Raji (cell line): Measurements from ENCODE around the gene MAGI2.

Source experiments
- POLR2A ChIP-seq: IDR thresholded peaks from 2 replicates; pipeline ENCODE4 v1.6.1; 2011; ENCODE audit warnings: low read depth, low read length, control low read depth; ENCODE audit not compliant: insufficient read depth

The MAGI2 gene

DNA sequence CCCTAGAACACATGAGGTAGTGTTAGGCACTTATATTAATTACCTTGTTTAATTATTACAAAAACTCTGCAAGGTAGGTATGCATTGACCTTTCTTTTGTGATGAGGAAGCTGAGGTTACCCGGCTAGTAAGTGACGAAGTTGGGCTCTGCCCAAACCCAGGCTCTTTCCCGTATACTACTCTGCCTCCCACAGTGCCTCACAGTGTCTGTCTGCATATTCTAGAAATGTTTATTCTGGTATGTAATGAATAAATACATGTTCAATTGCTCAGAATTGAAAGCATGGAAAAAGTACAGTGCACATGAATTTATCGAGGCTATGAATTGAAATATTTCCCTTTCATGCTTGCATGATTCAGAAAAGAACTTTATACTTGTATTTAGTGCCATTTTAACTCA lies 1350.0 kb downstream of the MAGI2 start:
- no peak for TF ChIP-seq POLR2A

DNA sequence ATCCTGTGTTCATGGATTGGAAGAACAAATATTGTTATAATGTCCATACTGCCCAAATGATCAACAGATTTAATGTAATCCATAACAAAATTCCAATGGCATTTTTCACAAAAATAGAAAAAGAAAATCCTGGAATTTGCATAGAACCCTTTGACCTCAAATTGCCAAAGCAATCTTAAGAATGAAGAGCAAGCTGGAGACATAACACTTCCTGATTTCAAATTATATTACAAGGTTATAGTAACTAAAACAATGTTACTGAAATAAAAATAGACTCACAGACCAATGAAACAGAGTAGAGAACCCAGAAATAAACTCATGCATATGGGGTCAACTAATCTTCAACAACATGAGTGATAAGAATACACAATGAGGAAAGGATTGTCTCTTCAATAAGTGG lies 1352.4 kb downstream of the MAGI2 start:
- no peak for TF ChIP-seq POLR2A

DNA sequence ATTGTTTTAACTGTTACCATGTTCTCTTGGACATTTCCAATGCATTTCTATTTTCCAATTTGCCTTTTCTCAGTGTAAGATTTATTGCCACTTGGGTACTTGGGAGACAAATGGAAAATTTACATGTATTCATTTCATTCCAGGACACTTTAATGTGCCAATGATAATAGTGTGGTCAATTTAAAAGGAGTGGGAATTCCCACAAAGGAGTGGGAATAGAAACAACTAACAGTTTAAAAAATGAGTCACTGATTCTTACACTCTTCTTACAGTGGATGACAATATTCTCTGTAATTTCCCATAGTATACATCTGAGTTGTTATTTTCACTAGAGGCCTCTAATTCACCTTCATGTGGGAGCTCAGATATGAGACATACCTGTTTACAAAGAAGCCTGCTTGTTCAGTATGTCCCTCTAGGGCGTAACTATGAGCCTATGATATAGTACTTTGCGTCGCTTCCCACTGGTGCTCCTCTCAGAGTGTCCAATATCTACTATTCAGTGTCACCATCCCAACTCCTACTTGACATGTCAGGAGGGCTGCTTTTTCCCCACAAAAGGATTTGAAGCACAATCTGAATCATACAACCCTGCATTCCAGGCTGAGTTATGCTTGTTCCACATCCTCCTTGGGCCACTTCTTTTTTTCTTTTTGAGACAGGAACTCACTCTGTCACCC lies 1353.6 kb downstream of the MAGI2 start:
- no peak for TF ChIP-seq POLR2A

DNA sequence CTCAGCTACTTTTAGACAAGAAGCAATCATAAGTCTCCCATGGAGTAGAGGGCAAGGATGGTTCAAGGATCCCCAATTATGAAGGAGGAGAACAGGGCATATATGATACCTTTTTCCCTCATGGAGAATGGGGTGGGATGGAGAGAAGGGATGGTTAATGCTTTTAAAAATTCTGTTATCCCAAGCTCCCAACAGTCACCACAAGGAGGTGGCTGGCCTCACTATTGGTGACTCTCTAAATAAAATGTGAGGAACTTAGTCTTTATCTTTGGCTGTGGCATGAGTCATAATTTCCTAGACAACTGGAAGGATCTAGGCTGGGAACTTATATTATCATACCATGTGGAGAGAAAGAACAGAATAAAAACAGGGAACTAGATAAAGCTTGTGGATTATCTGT lies 1357.9 kb downstream of the MAGI2 start:
- TF ChIP-seq POLR2A: no peak

DNA sequence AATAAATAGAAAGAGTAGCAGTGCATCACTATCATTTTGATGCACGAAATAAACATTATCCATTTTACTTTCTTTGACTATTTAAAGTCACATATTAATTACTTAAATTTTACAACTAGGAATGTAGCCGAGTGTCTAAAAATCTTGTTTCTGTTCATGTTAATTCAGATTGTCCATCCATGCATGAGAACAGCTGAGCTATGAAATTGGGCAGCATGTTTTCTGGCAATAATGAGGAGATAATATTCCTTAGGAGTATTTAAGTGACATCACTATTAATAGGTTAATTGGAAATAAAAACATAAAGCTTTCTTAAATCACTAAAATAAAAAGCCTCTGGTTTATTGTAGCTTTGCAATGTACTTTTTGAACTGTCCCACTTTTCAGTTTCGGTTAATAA lies 1361.1 kb downstream of the MAGI2 start:
- TF ChIP-seq POLR2A: no peak

DNA sequence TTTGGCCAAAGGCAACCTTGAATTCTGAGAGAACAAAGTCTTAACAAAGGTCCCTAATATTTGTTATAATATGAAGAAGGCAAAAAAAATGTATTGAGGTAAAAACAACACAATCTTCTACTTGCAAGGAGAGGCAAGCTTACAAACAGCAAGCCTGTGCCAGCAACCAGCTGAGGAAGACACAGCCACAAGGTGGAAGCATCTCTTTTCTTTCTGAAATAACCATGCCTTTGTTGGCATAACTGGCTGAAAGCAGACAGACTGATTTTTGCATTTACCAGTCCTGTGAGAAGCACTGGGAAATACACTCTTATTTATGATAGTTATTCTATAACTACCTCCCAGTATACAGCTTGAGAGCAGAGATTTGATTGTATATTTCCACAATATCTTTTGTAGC lies 1362.9 kb downstream of the MAGI2 start:
- no peak for TF ChIP-seq POLR2A

DNA sequence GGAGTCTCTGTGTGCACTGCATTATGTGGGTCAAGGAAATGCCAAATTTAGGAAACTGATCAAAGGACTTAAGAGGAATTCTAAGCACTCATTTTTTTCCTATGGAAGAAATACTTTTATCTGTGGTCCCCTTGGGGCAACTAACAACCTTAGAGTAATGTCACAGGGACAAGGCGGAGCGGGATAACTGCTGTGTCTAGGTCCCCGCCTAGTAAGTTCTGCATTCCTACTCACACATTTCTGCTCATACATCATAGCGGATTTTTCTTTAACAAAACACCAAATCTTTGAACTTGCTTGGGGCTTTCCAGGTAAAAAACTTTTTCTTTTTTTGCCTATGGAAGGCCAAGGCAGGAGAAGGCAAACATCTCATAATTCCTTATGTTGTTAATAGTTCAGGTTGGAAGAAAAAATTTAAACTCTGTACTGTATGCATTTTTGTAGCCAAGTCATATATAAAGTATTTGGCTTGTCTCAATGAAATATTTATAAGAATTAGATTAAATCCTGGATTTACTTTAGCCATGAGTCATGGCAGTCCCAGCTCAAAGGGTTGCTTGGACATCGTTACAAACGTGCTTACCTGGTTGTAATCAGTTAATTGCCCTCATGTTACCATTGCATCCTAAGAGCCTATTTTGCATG lies 1369.9 kb downstream of the MAGI2 start:
- no peak for TF ChIP-seq POLR2A

DNA sequence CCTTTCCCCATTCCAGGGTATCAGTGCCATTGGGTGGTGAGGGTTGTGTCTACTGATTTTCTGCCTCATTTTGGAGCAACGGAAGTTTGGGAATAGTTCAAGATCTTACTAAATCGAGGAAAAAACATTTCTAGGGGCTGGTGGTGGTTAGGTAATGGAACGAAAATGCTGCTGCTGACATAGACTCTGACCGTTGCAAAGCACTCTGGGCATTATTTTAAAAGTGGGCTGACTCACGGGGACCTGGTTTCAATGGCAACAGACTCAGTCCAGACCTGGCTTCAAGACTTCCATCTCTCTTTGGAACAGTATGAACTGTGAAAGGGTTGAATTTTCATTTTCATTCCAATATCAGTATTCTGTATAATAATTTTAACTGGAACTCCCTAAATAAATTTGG lies 1370.9 kb downstream of the MAGI2 start:
- TF ChIP-seq POLR2A: no peak

DNA sequence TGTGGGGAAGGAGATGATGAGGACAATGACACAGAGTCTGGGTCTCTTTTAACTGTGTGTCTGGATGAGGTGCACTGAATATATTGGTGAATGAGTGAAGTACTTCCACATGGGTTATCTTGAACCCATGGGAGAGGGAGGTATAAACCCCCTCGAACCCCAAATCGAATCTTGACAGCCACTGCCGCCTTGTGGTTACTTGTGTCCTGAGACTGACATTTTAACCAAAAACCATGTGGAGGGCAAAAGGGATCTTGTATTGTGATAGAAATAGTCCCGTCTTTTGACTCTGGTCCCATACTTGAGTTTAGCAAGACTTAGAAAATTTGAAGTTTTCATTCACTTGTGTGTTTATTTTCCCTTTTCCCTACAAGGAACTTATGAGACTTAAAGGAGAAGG lies 1371.6 kb downstream of the MAGI2 start:
- TF ChIP-seq POLR2A: no peak

DNA sequence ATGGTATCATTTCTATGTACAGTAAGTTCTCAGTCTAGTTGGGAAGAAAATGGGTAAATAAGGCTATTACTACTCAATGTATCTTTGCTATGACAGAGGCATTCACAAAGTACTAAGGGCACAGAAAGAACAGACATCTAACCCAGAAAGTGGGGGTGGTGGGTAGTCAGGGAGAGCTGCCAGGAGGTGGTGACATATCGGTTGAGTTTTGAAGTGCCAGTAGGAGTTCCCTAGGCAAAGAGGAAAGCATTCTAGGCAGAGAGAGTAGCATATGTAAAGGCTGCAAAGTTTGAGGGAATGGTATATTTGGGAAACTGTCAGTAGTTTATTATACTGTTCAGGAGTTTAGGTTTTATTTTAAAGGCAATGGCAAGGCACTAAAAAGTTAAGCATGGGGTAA lies 1372.1 kb downstream of the MAGI2 start:
- no peak for TF ChIP-seq POLR2A

DNA sequence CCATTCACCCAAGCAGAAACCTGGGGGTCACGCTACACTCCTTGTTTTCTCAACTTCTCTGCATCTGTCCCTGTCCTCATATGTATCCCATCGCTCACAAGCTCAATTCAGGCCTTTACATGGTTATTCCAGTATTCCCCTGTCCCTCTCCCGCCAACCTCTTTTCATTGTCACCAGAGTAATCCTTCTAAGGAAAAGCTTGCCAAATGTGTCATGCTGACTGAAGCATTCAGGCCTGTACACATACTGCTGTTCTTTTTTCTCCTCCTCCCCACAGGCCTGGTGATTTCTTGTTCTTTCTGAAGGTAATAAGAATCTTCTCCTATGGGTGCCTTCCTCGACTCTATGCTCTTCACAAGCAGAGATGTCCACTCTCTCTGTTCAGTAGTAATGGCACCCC lies 1372.7 kb downstream of the MAGI2 start:
- TF ChIP-seq POLR2A: no peak

DNA sequence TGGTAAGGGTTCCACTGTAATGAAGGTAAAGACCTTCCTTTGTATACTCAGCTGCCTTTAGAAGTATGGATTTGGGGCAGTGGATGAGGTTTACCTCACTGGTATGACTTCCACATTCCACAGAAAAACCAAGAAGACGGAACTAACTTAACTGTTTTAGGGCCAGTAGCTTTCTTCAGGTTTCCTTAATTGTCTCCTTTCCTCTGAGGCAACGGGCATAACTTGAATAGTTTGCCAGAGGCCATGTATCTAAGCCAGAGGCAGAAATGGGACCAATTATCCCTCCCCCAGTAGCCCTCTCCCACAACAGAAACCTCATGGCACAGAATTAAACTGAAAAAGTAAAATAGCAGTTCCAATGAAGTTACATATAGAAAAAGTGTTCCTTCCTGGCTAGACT lies 1373.2 kb downstream of the MAGI2 start:
- TF ChIP-seq POLR2A: no peak

DNA sequence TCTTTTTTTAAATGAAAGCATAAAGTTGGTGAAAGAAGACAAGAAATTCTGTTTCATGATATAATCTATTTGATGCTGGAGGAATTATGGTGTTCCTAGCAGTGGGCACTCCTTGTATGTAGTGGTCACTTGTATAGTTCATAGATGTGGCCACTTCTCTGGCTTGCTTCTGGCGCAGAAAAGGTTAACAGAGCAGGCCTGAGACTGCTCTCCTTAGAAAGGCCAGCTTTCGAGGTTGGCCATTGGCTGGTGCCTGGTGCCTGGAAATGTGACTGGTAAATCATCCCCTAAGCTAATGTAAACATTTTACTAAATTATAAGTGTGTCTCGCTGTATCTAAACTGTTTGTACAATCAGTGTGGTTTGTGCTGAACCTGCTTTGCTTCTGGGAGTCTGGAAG lies 1378.8 kb downstream of the MAGI2 start:
- no peak for TF ChIP-seq POLR2A

DNA sequence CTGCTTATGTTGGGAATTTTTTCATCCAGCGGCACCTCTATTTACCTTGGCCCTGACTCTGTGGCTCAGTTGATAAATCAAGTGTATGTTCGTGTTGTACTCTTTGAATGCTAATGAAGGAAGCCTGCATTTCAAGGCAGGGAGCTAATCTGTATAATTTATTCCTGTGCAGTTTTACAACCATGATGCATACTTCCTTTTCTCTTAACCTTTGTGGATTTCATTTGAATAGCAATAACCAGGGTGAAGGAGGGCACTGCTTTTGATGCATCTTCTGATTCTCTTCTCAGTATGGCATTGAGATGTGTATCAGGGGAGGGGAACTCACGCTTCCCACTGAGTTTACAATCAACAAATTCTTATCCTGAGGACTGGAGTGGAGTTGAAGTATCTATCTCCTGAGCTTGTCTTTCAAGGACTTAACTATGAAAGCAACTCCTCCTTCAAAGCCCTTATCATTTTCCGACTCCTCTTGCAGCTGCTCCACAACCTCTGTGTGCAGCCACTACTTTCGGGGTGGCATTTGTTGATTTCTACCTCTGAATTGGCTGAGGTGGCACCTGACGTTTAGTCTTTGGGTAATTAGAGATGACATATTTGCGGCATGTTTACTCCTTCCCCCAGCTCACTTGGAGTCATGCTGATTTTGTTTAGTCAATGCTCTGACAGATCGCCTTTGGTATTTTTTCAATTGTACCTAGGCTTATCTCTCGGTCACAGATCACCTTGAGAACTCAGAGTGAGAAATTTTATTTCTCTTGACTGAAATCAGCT lies 1379.7 kb downstream of the MAGI2 start:
- TF ChIP-seq POLR2A: no peak

DNA sequence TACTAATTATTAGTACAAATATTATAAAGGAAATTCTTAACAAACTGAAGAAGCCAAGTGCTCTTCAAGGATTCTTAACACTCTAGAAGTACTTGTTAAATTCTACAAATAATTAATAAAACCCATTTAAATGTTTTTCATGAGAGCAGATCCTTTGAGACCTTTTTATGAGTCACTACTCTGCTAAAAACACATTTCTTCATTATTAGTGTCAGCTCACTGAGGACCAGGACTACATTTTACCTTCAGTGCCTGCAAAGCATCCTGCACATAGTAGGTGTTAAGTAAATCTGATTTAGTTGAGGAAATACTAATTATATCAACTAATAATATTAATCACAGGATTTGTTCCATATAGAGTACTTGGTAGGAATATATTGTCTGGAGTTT lies 1381.3 kb downstream of the MAGI2 start:
- TF ChIP-seq POLR2A: no peak

DNA sequence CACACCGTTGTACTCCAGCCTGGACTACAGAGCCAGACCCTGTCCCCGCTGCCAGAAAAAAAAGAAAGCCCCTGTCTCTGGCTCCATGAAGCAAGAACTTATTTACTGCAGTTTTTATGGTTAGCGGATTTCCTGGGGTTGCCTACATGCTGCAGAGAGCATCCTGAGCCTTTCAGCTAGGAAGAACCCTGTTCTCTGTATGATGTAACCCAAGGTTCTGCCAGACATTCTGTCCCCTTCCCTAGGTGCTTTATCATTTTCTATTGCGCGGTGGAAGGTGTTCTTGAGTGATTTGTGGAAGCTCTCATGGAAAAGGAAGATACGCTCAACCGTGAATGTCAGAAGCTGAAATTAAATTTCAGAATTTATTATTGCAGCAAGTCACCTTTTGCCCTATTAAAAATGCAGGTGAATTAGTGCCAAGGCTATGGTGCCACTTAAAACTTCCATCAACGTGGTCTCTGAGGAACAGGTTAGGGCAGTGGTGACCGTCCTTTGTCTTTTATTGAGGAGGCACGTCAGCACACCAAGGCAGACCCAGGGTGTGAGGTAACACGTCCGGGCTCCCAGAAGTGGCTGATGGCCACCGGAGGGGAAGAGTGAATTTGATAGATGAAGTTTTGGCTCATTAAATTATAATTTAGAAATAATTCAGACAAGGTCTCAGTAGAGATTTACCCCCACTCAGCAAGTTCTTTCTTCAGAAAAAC lies 1381.8 kb downstream of the MAGI2 start:
- TF ChIP-seq POLR2A: no peak

DNA sequence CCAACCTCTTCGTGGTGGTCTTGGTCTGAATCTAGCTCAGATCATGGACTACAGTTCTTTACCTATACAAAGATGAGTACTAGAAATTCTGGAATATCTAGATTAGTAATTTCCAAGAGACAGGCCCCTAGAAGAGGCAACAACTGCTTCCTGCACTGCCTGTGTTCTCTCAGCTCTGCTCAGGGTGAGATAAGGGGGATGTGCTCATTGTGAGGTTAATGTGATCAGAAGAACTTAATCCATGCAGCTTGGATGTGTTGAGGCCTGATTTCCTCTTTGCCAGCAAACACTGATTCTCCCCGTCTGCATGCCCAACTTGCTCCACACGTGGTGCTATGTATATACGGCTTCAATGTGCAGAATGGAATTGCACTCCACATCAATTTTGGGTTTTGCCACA lies 1386.9 kb downstream of the MAGI2 start:
- TF ChIP-seq POLR2A: no peak
